GM19455 (cell line): Measurements from ENCODE around the gene TLE3.

Source experiments
- ATAC-seq: cut with Tn5 transposase; IDR thresholded peaks from one replicate; pipeline ENCODE4 v1.9.1; 2021; ENCODE audit not compliant: unreplicated experiment

TLE3 gene

GRCh38 chr15:70086636-70087035 is 11.1 kb downstream of the TLE3 start:
- no peak for ATAC-seq

- ATAC-seq = no peak
Observed at GRCh38 chr15:70084461-70084860, 13.3 kb downstream of the TLE3 start.

- peak; percentile 82 for ATAC-seq
Observed at GRCh38 chr15:70083946-70084345, 13.8 kb downstream of the TLE3 start.

GRCh38 chr15:70083418-70083817 is 14.3 kb downstream of the TLE3 start:
- ATAC-seq = no peak

GRCh38 chr15:70082281-70082900 is 15.3 kb downstream of the TLE3 start:
- no peak for ATAC-seq

GRCh38 chr15:70081612-70082011 is 16.1 kb downstream of the TLE3 start:
- no peak for ATAC-seq

- ATAC-seq = no peak
Observed at GRCh38 chr15:70080347-70080746, 17.4 kb downstream of the TLE3 start.

- no peak for ATAC-seq
Observed at GRCh38 chr15:70079888-70080287, 17.8 kb downstream of the TLE3 start.

- ATAC-seq = no peak
Observed at GRCh38 chr15:70078578-70079417, 18.9 kb downstream of the TLE3 start.

GRCh38 chr15:70077188-70078147 is 20.2 kb downstream of the TLE3 start:
- no peak for ATAC-seq

- ATAC-seq = no peak
Observed at GRCh38 chr15:70074380-70074779, 23.3 kb downstream of the TLE3 start.

GRCh38 chr15:70072479-70072878 is 25.2 kb downstream of the TLE3 start:
- ATAC-seq = no peak

GRCh38 chr15:70071799-70072198 is 25.9 kb downstream of the TLE3 start:
- no peak for ATAC-seq

- no peak for ATAC-seq
Observed at GRCh38 chr15:70069716-70070115, 28.0 kb downstream of the TLE3 start.

- ATAC-seq = no peak
Observed at GRCh38 chr15:70068783-70069565, 28.7 kb downstream of the TLE3 start.

GRCh38 chr15:70067681-70068080 is 30.0 kb downstream of the TLE3 start:
- ATAC-seq = no peak

- no peak for ATAC-seq
Observed at GRCh38 chr15:70067011-70067410, 30.7 kb downstream of the TLE3 start.

GRCh38 chr15:70066447-70066846 is 31.3 kb downstream of the TLE3 start:
- no peak for ATAC-seq

- no peak for ATAC-seq
Observed at GRCh38 chr15:70066004-70066403, 31.7 kb downstream of the TLE3 start.

GRCh38 chr15:70065006-70065722 is 32.6 kb downstream of the TLE3 start:
- ATAC-seq = no peak
